ENCODE data around the gene CDSN.
A peak's percentile ranks its signal among the peaks of the same experiment; 100 is the strongest.

The CDSN gene

DNA sequence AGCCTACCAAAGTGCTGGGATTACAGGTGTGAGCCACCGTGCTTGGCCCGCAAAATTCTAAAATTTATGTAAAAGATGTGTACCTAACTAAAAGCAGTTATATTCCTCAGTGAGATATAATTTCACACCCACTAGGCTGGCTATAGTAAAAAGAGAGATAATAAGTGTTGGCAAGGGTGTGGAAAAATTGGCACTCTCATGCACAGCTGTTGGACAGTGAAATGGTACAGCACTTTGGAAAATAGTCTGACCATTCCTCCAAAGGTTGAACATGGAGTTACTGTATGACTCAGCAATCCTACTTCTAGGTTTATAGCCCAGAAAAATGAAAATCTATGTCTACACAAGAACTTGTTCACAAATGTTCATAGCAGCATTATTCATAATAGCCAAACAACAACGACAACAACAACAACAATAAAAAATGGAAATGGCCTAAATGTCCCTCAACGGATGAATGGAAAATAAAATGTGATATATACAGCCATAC, 21.8 kb downstream of the CDSN start:
- no peaks in the 10 kb centered on the region for H3K27me3 ChIP-seq (ENCODE audit: insufficient read depth, poor library complexity, severe bottlenecking)
- DNase-seq (ENCODE audit: low spot score) (no peak), ATAC-seq (ENCODE audit: low read depth) (no peak)
- H3K36me3 ChIP-seq (ENCODE audit: low read depth) = no peaks in the 10 kb centered on the region
- H3K9me3 ChIP-seq (ENCODE audit: severe bottlenecking) = no peaks in the 10 kb centered on the region
- H3K27ac ChIP-seq (ENCODE audit: poor library complexity, severe bottlenecking) = no peak overlapping the region
- no peak overlapping the region for H3K4me3 ChIP-seq (ENCODE audit: severe bottlenecking)
- no peak for TF ChIP-seq CTCF (IDR thresholded peaks at IDR 0.05; ENCODE audit: poor library complexity, severe bottlenecking)
- H3K4me1 ChIP-seq (ENCODE audit: insufficient read depth, poor library complexity, severe bottlenecking) = peaks cover 11% of the 10 kb centered on the region

DNA sequence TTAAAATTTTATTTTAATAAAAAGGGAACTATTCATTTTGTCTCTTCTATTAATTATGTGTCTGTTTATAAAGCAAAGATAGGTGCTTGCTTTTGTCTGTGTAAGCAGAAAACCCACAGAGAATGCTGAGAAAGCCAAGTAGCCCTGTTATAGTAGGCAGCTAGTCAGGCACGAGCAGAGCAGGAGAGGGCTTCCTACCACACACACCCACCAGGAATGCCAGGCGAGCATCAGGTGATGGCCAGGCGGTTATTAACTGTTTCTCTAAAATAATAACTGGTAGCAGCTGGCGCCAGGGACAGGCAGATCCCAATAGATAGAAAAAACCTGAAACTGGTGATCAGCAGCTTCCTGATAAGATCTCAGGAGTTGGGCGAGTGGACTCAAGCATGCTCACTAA, 23.6 kb downstream of the CDSN start:
- ATAC-seq (ENCODE audit: low read depth) = no peak
- TF ChIP-seq CTCF (IDR thresholded peaks at IDR 0.05; ENCODE audit: poor library complexity, severe bottlenecking) = no peak

GRCh38 chr6:31096215-31096614, 24.0 kb downstream of the CDSN start:
- H3K27me3 ChIP-seq (ENCODE audit: insufficient read depth, poor library complexity, severe bottlenecking) = no peaks in the 10 kb centered on the region
- H3K4me3 ChIP-seq (ENCODE audit: severe bottlenecking) = no peak overlapping the region
- H3K9me3 ChIP-seq (ENCODE audit: severe bottlenecking) = no peaks in the 10 kb centered on the region
- TF ChIP-seq CTCF (IDR thresholded peaks at IDR 0.05; ENCODE audit: poor library complexity, severe bottlenecking) = no peak
- H3K36me3 ChIP-seq (ENCODE audit: low read depth) = no peaks in the 10 kb centered on the region
- H3K4me1 ChIP-seq (ENCODE audit: insufficient read depth, poor library complexity, severe bottlenecking) = peaks cover 11% of the 10 kb centered on the region
- DNase-seq (ENCODE audit: low spot score) (no peak), ATAC-seq (ENCODE audit: low read depth) (no peak)
- no peak overlapping the region for H3K27ac ChIP-seq (ENCODE audit: poor library complexity, severe bottlenecking)

More for the DNA sequence above, 23.6 kb downstream of the CDSN start:
- H3K4me3 ChIP-seq (ENCODE audit: severe bottlenecking) = no peak overlapping the region
- H3K27me3 ChIP-seq (ENCODE audit: insufficient read depth, poor library complexity, severe bottlenecking) = no peaks in the 10 kb centered on the region
- peaks cover 11% of the 10 kb centered on the region for H3K4me1 ChIP-seq (ENCODE audit: insufficient read depth, poor library complexity, severe bottlenecking)
- H3K27ac ChIP-seq (ENCODE audit: poor library complexity, severe bottlenecking) = no peak overlapping the region
- no peaks in the 10 kb centered on the region for H3K9me3 ChIP-seq (ENCODE audit: severe bottlenecking)
- no peak for DNase-seq (ENCODE audit: low spot score)
- H3K36me3 ChIP-seq (ENCODE audit: low read depth) = no peaks in the 10 kb centered on the region

DNA sequence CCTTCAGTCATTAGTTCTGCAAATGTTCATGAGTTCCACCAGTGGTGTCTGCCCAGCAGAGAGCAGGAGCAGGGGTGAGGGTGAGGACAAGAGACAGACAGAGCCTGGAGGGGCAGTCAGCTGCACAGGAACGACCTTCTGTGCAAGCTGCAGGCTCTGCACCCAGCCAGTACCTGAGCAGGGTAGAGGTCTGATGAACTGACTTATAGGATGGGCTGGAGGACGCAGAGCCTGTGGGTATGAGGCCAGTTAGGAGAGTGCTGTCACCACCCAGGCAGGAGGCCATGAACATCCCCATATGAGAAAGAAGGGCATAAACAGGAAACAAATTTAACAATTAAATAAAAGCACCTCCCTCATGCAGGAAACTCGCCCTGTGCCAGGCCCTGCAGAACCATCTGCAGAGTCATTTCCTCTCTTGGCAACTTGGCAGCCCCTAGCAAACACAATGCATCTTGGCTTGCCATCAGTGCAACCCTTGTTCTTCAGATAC, 25.8 kb downstream of the CDSN start:
- peak; percentile 46; the same call in 2 of the 3 replicates for ATAC-seq (ENCODE audit: low read depth)
- H3K4me3 ChIP-seq (ENCODE audit: severe bottlenecking) = no peak overlapping the region

More for the DNA sequence above, 25.8 kb downstream of the CDSN start:
- no peak for TF ChIP-seq CTCF (IDR thresholded peaks at IDR 0.05; ENCODE audit: poor library complexity, severe bottlenecking)
- Histone ChIP-seq H3K36me3 (ENCODE audit: low read depth) (no peaks in the 10 kb centered on the region), H3K27ac (ENCODE audit: poor library complexity, severe bottlenecking) (peak overlapping the region; percentile 33), H3K27me3 (ENCODE audit: insufficient read depth, poor library complexity, severe bottlenecking) (no peaks in the 10 kb centered on the region), H3K9me3 (ENCODE audit: severe bottlenecking) (no peaks in the 10 kb centered on the region), H3K4me1 (ENCODE audit: insufficient read depth, poor library complexity, severe bottlenecking) (peaks cover 11% of the 10 kb centered on the region)
- no peak for DNase-seq (ENCODE audit: low spot score)
